Testis (tissue), 2 donors: Measurements from ENCODE around the gene TOMM7.

ENCODE experiments used
- POLR2A ChIP-seq: fragments of 450-650 bp; IDR thresholded peaks from one replicate; pipeline ENCODE4 v1.6.1; 2017; ENCODE audit warnings: antibody characterized with exemption, mild to moderate bottlenecking, moderate library complexity
- TF ChIP-seq, protein P1 (sequence below), 3 experiments: fragments of 450-650 bp in 2 of 3; fragments of 200-600 bp in 1 of 3; sonication (generic) in 1 of 3; IDR thresholded peaks; one replicate each; pipeline ENCODE4 v1.5.1; 2016 to 2019; ENCODE audit warnings: antibody characterized with exemption in 3 of 3, mild to moderate bottlenecking in 2 of 3, moderate library complexity in 1 of 3

DNA sequence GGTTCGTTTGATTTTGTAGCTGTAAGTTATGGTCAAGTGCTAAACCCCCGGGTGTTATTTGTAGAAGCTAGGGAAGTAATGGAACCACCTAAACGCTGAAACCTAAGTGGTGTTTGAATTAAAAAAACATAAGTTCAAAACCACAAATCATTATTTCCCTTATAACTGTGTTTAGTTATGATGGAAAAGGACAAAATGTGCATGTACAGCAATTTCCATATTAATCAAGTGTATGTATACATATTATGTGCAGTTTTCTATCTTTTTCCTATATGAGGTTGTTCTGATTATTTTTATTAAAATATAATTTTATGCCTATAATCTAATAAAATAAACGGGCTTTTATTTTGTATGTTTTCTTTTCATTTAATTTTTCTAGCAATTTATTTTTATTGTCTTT, 49.8 kb downstream of the TOMM7 start:
- TF ChIP-seq, protein P1, sequence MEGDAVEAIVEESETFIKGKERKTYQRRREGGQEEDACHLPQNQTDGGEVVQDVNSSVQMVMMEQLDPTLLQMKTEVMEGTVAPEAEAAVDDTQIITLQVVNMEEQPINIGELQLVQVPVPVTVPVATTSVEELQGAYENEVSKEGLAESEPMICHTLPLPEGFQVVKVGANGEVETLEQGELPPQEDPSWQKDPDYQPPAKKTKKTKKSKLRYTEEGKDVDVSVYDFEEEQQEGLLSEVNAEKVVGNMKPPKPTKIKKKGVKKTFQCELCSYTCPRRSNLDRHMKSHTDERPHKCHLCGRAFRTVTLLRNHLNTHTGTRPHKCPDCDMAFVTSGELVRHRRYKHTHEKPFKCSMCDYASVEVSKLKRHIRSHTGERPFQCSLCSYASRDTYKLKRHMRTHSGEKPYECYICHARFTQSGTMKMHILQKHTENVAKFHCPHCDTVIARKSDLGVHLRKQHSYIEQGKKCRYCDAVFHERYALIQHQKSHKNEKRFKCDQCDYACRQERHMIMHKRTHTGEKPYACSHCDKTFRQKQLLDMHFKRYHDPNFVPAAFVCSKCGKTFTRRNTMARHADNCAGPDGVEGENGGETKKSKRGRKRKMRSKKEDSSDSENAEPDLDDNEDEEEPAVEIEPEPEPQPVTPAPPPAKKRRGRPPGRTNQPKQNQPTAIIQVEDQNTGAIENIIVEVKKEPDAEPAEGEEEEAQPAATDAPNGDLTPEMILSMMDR (IDR thresholded peaks at IDR 0.05): no peak
- TF ChIP-seq POLR2A: no peak
